ENCODE results near the gene HCRTR1.
"Not testable (repeated sequence)": the region's sequence is repeated elsewhere in the genome, so short reads cannot be mapped to it uniquely, and the experiment has no call there.

Gene HCRTR1

GRCh38 chr1:31581821-31582810 is 35.4 kb upstream of the HCRTR1 start:
- no peak for DNase-seq (ENCODE audit: low read depth)

GRCh38 chr1:31583082-31583994 is 34.2 kb upstream of the HCRTR1 start:
- DNase-seq (ENCODE audit: low read depth): no peak

GRCh38 chr1:31583995-31584868 is 33.3 kb upstream of the HCRTR1 start:
- no peak for DNase-seq (ENCODE audit: low read depth)

GRCh38 chr1:31584869-31585735 is 32.4 kb upstream of the HCRTR1 start:
- DNase-seq (ENCODE audit: low read depth): no peak

- DNase-seq (ENCODE audit: low read depth): no peak
Measured at GRCh38 chr1:31585736-31586365, 31.6 kb upstream of the HCRTR1 start.

- no peak for DNase-seq (ENCODE audit: low read depth)
Measured at GRCh38 chr1:31586376-31587327, 30.8 kb upstream of the HCRTR1 start.

- DNase-seq (ENCODE audit: low read depth): not testable (repeated sequence)
Measured at GRCh38 chr1:31587328-31587699, 30.2 kb upstream of the HCRTR1 start.

GRCh38 chr1:31587720-31588423 is 29.6 kb upstream of the HCRTR1 start:
- no peak for DNase-seq (ENCODE audit: low read depth)

- no peak for DNase-seq (ENCODE audit: low read depth)
Measured at GRCh38 chr1:31588751-31589515, 28.6 kb upstream of the HCRTR1 start.

GRCh38 chr1:31591425-31592093 is 25.9 kb upstream of the HCRTR1 start:
- DNase-seq (ENCODE audit: low read depth): no peak

GRCh38 chr1:31592132-31592531 is 25.4 kb upstream of the HCRTR1 start:
- DNase-seq (ENCODE audit: low read depth): no peak

GRCh38 chr1:31593136-31593665 is 24.3 kb upstream of the HCRTR1 start:
- DNase-seq (ENCODE audit: low read depth): no peak

GRCh38 chr1:31593770-31594632 is 23.5 kb upstream of the HCRTR1 start:
- peak; percentile 33 for DNase-seq (ENCODE audit: low read depth)

- no peak for DNase-seq (ENCODE audit: low read depth)
Measured at GRCh38 chr1:31595836-31596736, 21.4 kb upstream of the HCRTR1 start.

GRCh38 chr1:31596737-31597097 is 20.8 kb upstream of the HCRTR1 start:
- DNase-seq (ENCODE audit: low read depth): no peak
